Stimulated activated naive CD8-positive, alpha-beta T cell treated with anti-CD3 and anti-CD28 coated beads, Interleukin-15, Interleukin-2, amounts not matched to agents 100 U/mL and 50 U/mL, for 24 hours (primary cell): Measurements from ENCODE around the gene FAHD2A.
"Not testable (repeated sequence)": the region's sequence is repeated elsewhere in the genome, so short reads cannot be mapped to it uniquely, and the experiment has no call there.

ENCODE experiments used
- ATAC-seq: fragments of 150-1000 bp; cut with Tn5 transposase; one replicate; pipeline ENCODE4 v1.10.0; 2021
- DNase-seq: peaks from one replicate; pipeline ENCODE4 v3.0.0; 2021

The FAHD2A gene

GRCh38 chr2:95390881-95391321, 11.6 kb upstream of the FAHD2A start:
- DNase-seq (no peak), ATAC-seq (no peak)

GRCh38 chr2:95391641-95392310, 10.7 kb upstream of the FAHD2A start:
- ATAC-seq: no peak
- DNase-seq: no peak

GRCh38 chr2:95392320-95392719, 10.2 kb upstream of the FAHD2A start:
- DNase-seq (no peak), ATAC-seq (no peak)

GRCh38 chr2:95392730-95393455, 9.6 kb upstream of the FAHD2A start:
- ATAC-seq (no peak), DNase-seq (no peak)

GRCh38 chr2:95393901-95394300, 8.6 kb upstream of the FAHD2A start:
- DNase-seq: no peak

GRCh38 chr2:95399061-95399460, 3.4 kb upstream of the FAHD2A start:
- DNase-seq (no peak), ATAC-seq (no peak)

More at GRCh38 chr2:95393901-95394300, 8.6 kb upstream of the FAHD2A start:
- no peak for ATAC-seq

GRCh38 chr2:95401480-95401879, 1.0 kb upstream of the FAHD2A start:
- ATAC-seq: no peak
- peak; percentile 7 for DNase-seq

- DNase-seq: peak; percentile 8
- not testable (repeated sequence) for ATAC-seq
Measured at GRCh38 chr2:95402004-95402369, 521 bp upstream of the FAHD2A start.

- peak; percentile 47 for ATAC-seq
- DNase-seq: peak; percentile 37
Measured at GRCh38 chr2:95403204-95403721, 755 bp downstream of the FAHD2A start.

- ATAC-seq, DNase-seq: not testable (repeated sequence)
Measured at GRCh38 chr2:95403824-95404223, 1.3 kb downstream of the FAHD2A start.

- not testable (repeated sequence) for ATAC-seq
Measured at GRCh38 chr2:95404676-95405075, 2.2 kb downstream of the FAHD2A start.

GRCh38 chr2:95411239-95411638, 8.7 kb downstream of the FAHD2A start:
- not testable (repeated sequence) for DNase-seq, ATAC-seq

More at GRCh38 chr2:95404676-95405075, 2.2 kb downstream of the FAHD2A start:
- not testable (repeated sequence) for DNase-seq

GRCh38 chr2:95414015-95414594, 11.6 kb downstream of the FAHD2A start:
- ATAC-seq: peak; percentile 79
- DNase-seq: peak; percentile 73

GRCh38 chr2:95415138-95415537, 12.6 kb downstream of the FAHD2A start:
- not testable (repeated sequence) for ATAC-seq, DNase-seq

GRCh38 chr2:95415561-95415960, 13.1 kb downstream of the FAHD2A start:
- not testable (repeated sequence) for DNase-seq, ATAC-seq

GRCh38 chr2:95427196-95427867, 24.8 kb downstream of the FAHD2A start:
- not testable (repeated sequence) for ATAC-seq

GRCh38 chr2:95429748-95430467, 27.4 kb downstream of the FAHD2A start:
- DNase-seq, ATAC-seq: not testable (repeated sequence)

More at GRCh38 chr2:95427196-95427867, 24.8 kb downstream of the FAHD2A start:
- DNase-seq: not testable (repeated sequence)

- DNase-seq, ATAC-seq: not testable (repeated sequence)
Measured at GRCh38 chr2:95433373-95433772, 30.9 kb downstream of the FAHD2A start.

- DNase-seq, ATAC-seq: not testable (repeated sequence)
Measured at GRCh38 chr2:95433973-95434372, 31.5 kb downstream of the FAHD2A start.

GRCh38 chr2:95434507-95435076, 32.1 kb downstream of the FAHD2A start:
- ATAC-seq, DNase-seq: not testable (repeated sequence)
